AG09319 (cell line): ENCODE measurements around the gene CCNB1.
"Not testable (repeated sequence)": the region's sequence is repeated elsewhere in the genome, so short reads cannot be mapped to it uniquely, and the experiment has no call there.

Experiments
- DNase-seq: peaks from one replicate; pipeline ENCODE4 v3.0.0-alpha.2; 2010; ENCODE audit warnings: low read depth; ENCODE audit errors: extremely low read depth
- CTCF ChIP-seq: IDR thresholded peaks from 2 replicates; pipeline ENCODE4 v1.5.1; 2011; ENCODE audit warnings: low read depth, mild to moderate bottlenecking, inconsistent platforms, low read length, moderate library complexity

The CCNB1 gene

GRCh38 chr5:69138766-69139165 is 28.2 kb upstream of the CCNB1 start:
- no peak for TF ChIP-seq CTCF
- DNase-seq: peak; percentile 22

DNA sequence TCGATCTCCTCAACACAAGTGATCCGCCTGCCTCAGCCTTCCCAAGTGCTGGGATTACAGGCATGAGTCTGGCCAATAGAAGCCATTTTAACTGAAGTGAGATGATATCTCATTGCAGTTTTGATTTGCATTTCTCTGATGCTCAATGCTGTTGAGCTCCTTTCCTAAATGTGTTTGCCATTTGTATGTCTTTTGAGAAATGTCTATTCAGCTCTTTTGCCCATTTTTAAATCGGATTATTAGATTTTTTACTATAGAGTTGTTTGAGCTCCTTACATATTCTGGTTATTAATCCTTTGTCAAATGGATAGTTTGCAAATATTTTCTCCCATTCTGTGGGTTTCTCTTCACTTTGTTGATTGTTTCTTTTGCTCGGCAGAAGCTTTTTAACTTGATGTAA is 26.7 kb upstream of the CCNB1 start:
- DNase-seq: not testable (repeated sequence)

- no peak for TF ChIP-seq CTCF
- no peak for DNase-seq
These were observed 26.1 kb upstream of the CCNB1 start for GRCh38 chr5:69140827-69141226.

- not testable (repeated sequence) for DNase-seq
These were observed 18.4 kb upstream of the CCNB1 start for GRCh38 chr5:69148576-69148975.

DNA sequence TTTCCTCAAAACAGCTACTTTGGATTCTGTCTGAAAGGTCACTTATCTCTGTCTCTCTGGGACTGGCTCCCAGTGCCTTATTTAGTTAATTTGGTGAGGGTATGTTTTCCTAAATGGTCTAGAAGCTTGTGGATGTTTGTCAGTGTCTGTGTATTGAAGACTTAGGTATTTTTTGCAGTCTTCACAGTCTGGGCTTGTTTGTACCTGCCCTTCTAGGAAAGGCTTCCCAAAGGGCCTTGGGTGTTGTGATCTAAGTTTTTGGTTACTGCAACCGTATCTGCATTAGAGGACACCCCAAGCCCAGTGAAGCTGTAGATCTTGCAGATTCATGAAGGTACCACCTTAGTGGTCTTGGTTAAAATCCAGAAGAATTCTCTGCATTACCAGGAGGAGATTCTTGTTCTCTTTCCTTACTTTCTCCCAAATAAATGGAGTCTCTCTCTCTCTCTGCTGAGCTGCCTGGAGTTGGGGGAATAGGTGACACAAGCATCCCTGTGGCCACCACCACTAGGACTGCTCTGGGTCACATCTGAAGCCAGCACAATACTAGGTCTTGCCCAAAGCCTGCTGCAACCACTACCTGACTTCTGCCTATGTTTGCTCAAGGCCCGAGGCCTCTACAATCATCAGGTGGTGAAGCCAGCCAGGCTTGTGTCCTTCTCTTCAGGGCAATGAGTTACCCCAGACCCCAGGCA is 17.8 kb upstream of the CCNB1 start:
- TF ChIP-seq CTCF: no peak
- no peak for DNase-seq

DNA sequence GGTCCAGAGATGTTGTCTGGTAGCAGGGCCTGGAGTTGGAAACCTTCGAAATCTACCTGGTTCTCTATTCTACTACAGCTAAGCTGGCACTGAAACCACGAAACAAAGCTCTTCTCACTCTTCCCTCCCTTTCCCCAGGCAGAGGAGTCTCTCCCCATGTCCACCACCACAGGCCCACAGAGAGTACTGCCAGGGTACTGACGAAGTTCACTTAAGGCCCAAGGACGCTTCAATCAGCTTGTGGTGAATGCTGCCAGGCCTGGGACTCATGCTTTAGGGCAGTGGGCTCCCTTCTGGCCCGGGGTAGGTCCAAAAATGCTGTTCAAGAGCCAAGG is 17.3 kb upstream of the CCNB1 start:
- no peak for TF ChIP-seq CTCF
- DNase-seq: no peak

DNA sequence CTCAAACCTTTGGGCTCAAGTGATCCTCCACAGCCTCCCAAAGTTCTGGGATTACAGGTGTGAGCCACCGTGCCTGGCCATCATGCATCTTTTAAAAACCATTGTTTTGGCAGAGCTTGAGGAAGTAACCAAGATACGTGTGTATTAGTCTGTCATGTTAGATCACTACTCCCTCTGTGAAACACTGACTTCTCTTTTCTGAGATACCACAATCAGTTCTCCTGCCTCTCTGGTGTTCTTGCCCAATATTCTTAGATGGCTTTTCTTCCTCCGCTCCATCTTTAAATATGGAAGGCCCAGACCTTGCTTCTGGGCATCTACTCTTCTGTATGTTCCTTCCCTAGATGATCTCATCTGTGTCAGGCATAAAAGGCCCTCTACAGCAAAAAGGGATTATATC is 14.2 kb upstream of the CCNB1 start:
- no peak for DNase-seq
- TF ChIP-seq CTCF: no peak

- TF ChIP-seq CTCF: no peak
- no peak for DNase-seq
These were observed 10.5 kb upstream of the CCNB1 start for GRCh38 chr5:69156456-69156855.
